OCI-LY7 (cell line): ENCODE measurements around the gene CPNE5. TPM values are rescaled to one million over a fixed set of nuclear protein-coding genes. Genes with fewer than 3 reads are reported as not detected.

Experiments
- BruUV-seq: library from RNA; stranded (reverse); fragments of 400-500 nt; replicated peaks from 2 replicates; lab custom pipeline; 2021; lab: Mats Ljungman, UMichigan
- CTCF ChIA-PET: fragments of 300-600 bp; sonication (Branson Sonifier 250); formaldehyde crosslinking; loops from one replicate; lab custom pipeline; 2022; ENCODE audit warnings: antibody characterized with exemption; ENCODE audit not compliant: unreplicated experiment; lab: Charles Lee
- POLR2A ChIA-PET: fragments of 300-600 bp; sonication (Branson Sonifier 250); formaldehyde crosslinking; loops from one replicate; lab custom pipeline; 2022; ENCODE audit warnings: antibody characterized with exemption; lab: Charles Lee
- DNase-seq: peaks from one replicate; pipeline ENCODE4 v3.0.0-alpha.2; 2015; ENCODE audit warnings: low spot score
- H2AFZ ChIP-seq: fragments of 200-600 bp; sonication (generic), shearing (Covaris generic); 2 replicates; pipeline ENCODE4 v1.6.1; 2014; ENCODE audit warnings: mild to moderate bottlenecking, antibody characterized with exemption, low read length, moderate library complexity
- H3K27ac ChIP-seq: fragments of 200-600 bp; sonication (generic); 2 replicates; pipeline ENCODE4 v1.5.1; 2014; ENCODE audit warnings: mixed run types, low read depth, mild to moderate bottlenecking, moderate library complexity, low read length, inconsistent platforms; ENCODE audit not compliant: poor library complexity, severe bottlenecking
- H3K36me3 ChIP-seq: fragments of 200-600 bp; sonication (generic); 2 replicates; pipeline ENCODE4 v1.6.1; 2014; ENCODE audit warnings: mild to moderate bottlenecking, antibody characterized with exemption, low read length, moderate library complexity, mixed read lengths; ENCODE audit not compliant: insufficient read depth
- H3K4me1 ChIP-seq: fragments of 200-600 bp; sonication (generic); 2 replicates; pipeline ENCODE4 v1.5.1; 2014; ENCODE audit warnings: mild to moderate bottlenecking, low read length; ENCODE audit not compliant: insufficient read depth, poor library complexity, severe bottlenecking
- H3K4me2 ChIP-seq: fragments of 200-600 bp; sonication (generic); 2 replicates; pipeline ENCODE4 v1.6.1; 2014; ENCODE audit warnings: mild to moderate bottlenecking, low read length
- H3K4me3 ChIP-seq: fragments of 200-600 bp; sonication (generic); 2 replicates; pipeline ENCODE4 v1.5.1; 2014; ENCODE audit warnings: mild to moderate bottlenecking, low read depth, low read length; ENCODE audit not compliant: poor library complexity, severe bottlenecking
- H3K79me2 ChIP-seq: fragments of 200-600 bp; sonication (generic); 2 replicates; pipeline ENCODE4 v1.6.1; 2016; ENCODE audit warnings: low read depth, mild to moderate bottlenecking, low read length, moderate library complexity, mixed read lengths; ENCODE audit not compliant: insufficient read depth
- H3K9me2 ChIP-seq: fragments of 200-600 bp; sonication (generic); 2 replicates; pipeline ENCODE4 v1.6.1; 2016; ENCODE audit warnings: mild to moderate bottlenecking, low read length, mixed read lengths; ENCODE audit not compliant: insufficient read depth
- H3K9me3 ChIP-seq: fragments of 200-600 bp; sonication (generic); 2 replicates; pipeline ENCODE4 v1.6.1; 2014; ENCODE audit warnings: mild to moderate bottlenecking, mixed run types, low read length, mixed read lengths
- H4K20me1 ChIP-seq: fragments of 200-600 bp; sonication (generic); 2 replicates; pipeline ENCODE4 v1.6.1; 2014; ENCODE audit warnings: mild to moderate bottlenecking, antibody characterized with exemption, low read length, moderate library complexity, mixed read lengths; ENCODE audit not compliant: insufficient read depth
- CTCF ChIP-seq: fragments of 200-600 bp; sonication (generic); conservative IDR thresholded peaks from 2 replicates; pipeline ENCODE4 v1.5.1; 2014; ENCODE audit warnings: mild to moderate bottlenecking, antibody characterized with exemption, low read length, moderate library complexity, mixed read lengths
- EZH2phosphoT487 ChIP-seq: fragments of 200-600 bp; sonication (generic); IDR thresholded peaks from 2 replicates; pipeline ENCODE4 v1.6.1; 2018; ENCODE audit warnings: low read depth, borderline replicate concordance, mild to moderate bottlenecking, mixed run types, antibody characterized with exemption, low read length, moderate library complexity, mixed read lengths
- intact Hi-C: fragments of 100-400 bp; cut with micrococcal nuclease; formaldehyde crosslinking; loops from one replicate; pipeline ENCODE4 v1.10.0; 2022; ENCODE audit not compliant: unreplicated experiment
- total RNA-seq, 2 experiments: library from RNA; depleted of rRNA in 1 of 2; stranded (reverse); fragments of >200 nt in 1 of 2; shearing (Covaris generic) in 1 of 2; gene quantifications; 2 replicates each; pipeline ENCODE4 v1.2.3, GENCODE V29; 2014 to 2022

Gene CPNE5
- total RNA-seq, 2 experiments from 2014 or later: 37.7 to 89.8 TPM

GRCh38 chr6:36863670-36864540 lies 24.7 kb upstream of the CPNE5 start:
- no peak overlapping the region for H3K27ac ChIP-seq
- H3K4me2 ChIP-seq: no peak overlapping the region
- ChIA-PET POLR2A (interaction anchor here (1.0 kb wide), 1 partner anchor 9 kb away, joined by 3 read pairs; no protein-coding TSS in a partner anchor), CTCF (no interaction called here)
- no peak overlapping the region for H2AFZ ChIP-seq
- H3K36me3 ChIP-seq: peaks cover 97% of the 10 kb centered on the region
- DNase-seq: no peak
- no TSS peak for BruUV-seq
- TF ChIP-seq CTCF (no peak), EZH2phosphoT487 (no peak)
- H3K9me2 ChIP-seq: no peaks in the 10 kb centered on the region
- no peak overlapping the region for H3K4me3 ChIP-seq
- H4K20me1 ChIP-seq: no peaks in the 10 kb centered on the region; the same call in 1 of the 2 replicates
- intact Hi-C loops: no loop called here
- peaks cover 46% of the 10 kb centered on the region; the same call in 1 of the 2 replicates for H3K79me2 ChIP-seq
- H3K4me1 ChIP-seq: peaks cover 7% of the 10 kb centered on the region
- no peaks in the 10 kb centered on the region for H3K9me3 ChIP-seq

- Histone ChIP-seq H3K4me2 (no peak overlapping the region), H2AFZ (no peak overlapping the region), H4K20me1 (no peaks in the 10 kb centered on the region; the same call in 1 of the 2 replicates), H3K4me3 (no peak overlapping the region), H3K79me2 (peaks cover 41% of the 10 kb centered on the region; the same call in 1 of the 2 replicates), H3K9me2 (no peaks in the 10 kb centered on the region), H3K36me3 (peaks cover 97% of the 10 kb centered on the region), H3K27ac (no peak overlapping the region), H3K4me1 (peaks cover 7% of the 10 kb centered on the region), H3K9me3 (no peaks in the 10 kb centered on the region)
- no peak for TF ChIP-seq EZH2phosphoT487
- TF ChIP-seq CTCF: no peak
- BruUV-seq: no TSS peak
- no peak for DNase-seq
- ChIA-PET CTCF (no interaction called here), POLR2A (interaction anchor here (1.0 kb wide), 1 partner anchor 10 kb away, joined by 3 read pairs; no protein-coding TSS in a partner anchor)
- intact Hi-C loops: no loop called here
These were observed 23.7 kb upstream of the CPNE5 start for GRCh38 chr6:36862848-36863382.
